Measurements from ENCODE around the gene RRP1B.

GRCh38 chr21:43644609-43645008, 14.8 kb upstream of the RRP1B start:
- no peak for TF ChIP-seq CTCF (conservative IDR thresholded peaks at IDR 0.05)
- no peak for TF ChIP-seq EZH2 (IDR thresholded peaks at IDR 0.05; ENCODE audit: low read depth)
